H1 (cell line): ENCODE data around the gene CEBPA. TPM values are rescaled to one million over a fixed set of nuclear protein-coding genes. Genes with fewer than 3 reads are reported as not detected.

Source experiments
- KDM4A ChIP-seq: IDR thresholded peaks from one replicate; pipeline ENCODE4 v1.7.1; 2012; ENCODE audit warnings: low read depth, mild to moderate bottlenecking, moderate library complexity, low read length, inconsistent platforms; ENCODE audit not compliant: severe bottlenecking
- SP2 ChIP-seq: IDR thresholded peaks from 2 replicates; pipeline ENCODE4 v1.6.1; 2012; ENCODE audit warnings: mild to moderate bottlenecking, low read length, inconsistent platforms
- polyA plus RNA-seq, 7 experiments: library from polyadenylated mRNA; depleted of rRNA in 3 of 7; stranded (reverse) in 5 of 7; unstranded in 2 of 7; fragments of >200 nt in 5 of 7; fragments of 200-250 nt in 2 of 7; gene quantifications; 1 replicate in 5 of 7; 2 replicates in 1 of 7; 4 replicates in 1 of 7; pipeline versions ENCODE4 v1.2.1 to v1.2.3, GENCODE V29; 2011 to 2013; ENCODE audit warnings: missing spikeins in 2 of 7, mixed read lengths in 2 of 7
- total RNA-seq: library from RNA; stranded (reverse); fragmentation: NEBNext Ultra II Directional; extraction: Animal tissue kit (Norgen Biotek cat#: 25700); gene quantifications from 2 replicates; pipeline ENCODE4 v1.2.1, GENCODE V29; 2021

CEBPA gene
- total and polyA plus RNA-seq, 2 of the 8 experiments (the other 6 are each of a cell fraction or from before 2014, with no cell fraction given) = 2.0 to 2.7 TPM

GRCh38 chr19:33278023-33278402 lies 24.3 kb downstream of the CEBPA start (continued):
- TF ChIP-seq KDM4A (no peak), SP2 (no peak)
- TF ChIP-seq, all 59 proteins: peak for 0
